GM18499 (cell line): ENCODE data around the gene ZNF566.

Experiments used
- ATAC-seq: cut with Tn5 transposase; IDR thresholded peaks from one replicate; pipeline ENCODE4 v1.9.1; 2021; ENCODE audit warnings: moderate number of reproducible peaks; ENCODE audit not compliant: insufficient read depth, unreplicated experiment

ZNF566 gene

GRCh38 chr19:36449059-36449670 lies 40.2 kb downstream of the ZNF566 start:
- ATAC-seq = no peak

GRCh38 chr19:36441339-36441738 lies 48.0 kb downstream of the ZNF566 start:
- no peak for ATAC-seq

- ATAC-seq = no peak
Measured at GRCh38 chr19:36436531-36436930, 52.8 kb downstream of the ZNF566 start.

GRCh38 chr19:36423925-36424324 lies 65.4 kb downstream of the ZNF566 start:
- no peak for ATAC-seq

- no peak for ATAC-seq
Measured at GRCh38 chr19:36421749-36422481, 67.4 kb downstream of the ZNF566 start.

- ATAC-seq = no peak
Measured at GRCh38 chr19:36420961-36421748, 68.2 kb downstream of the ZNF566 start.

- no peak for ATAC-seq
Measured at GRCh38 chr19:36418287-36419001, 70.9 kb downstream of the ZNF566 start, which contains the start of gene ZFP82. TSS of gene ZFP82 (minus strand) at chr19:36418644. CDS start at chr19:36409789, 8,855 bp downstream.

- ATAC-seq = no peak
Measured at GRCh38 chr19:36417752-36418286, 71.5 kb downstream of the ZNF566 start.

GRCh38 chr19:36409841-36410240 lies 79.5 kb downstream of the ZNF566 start:
- ATAC-seq = no peak

- no peak for ATAC-seq
Measured at GRCh38 chr19:36408101-36408500, 81.3 kb downstream of the ZNF566 start.

- no peak for ATAC-seq
Measured at GRCh38 chr19:36404498-36404897, 84.9 kb downstream of the ZNF566 start.

GRCh38 chr19:36401475-36401874 lies 87.9 kb downstream of the ZNF566 start:
- no peak for ATAC-seq

- no peak for ATAC-seq
Measured at GRCh38 chr19:36398571-36398970, 90.8 kb downstream of the ZNF566 start.
